SK-N-SH treated with all-trans-retinoic acid at 6 μM for 48 hours (cell line): ENCODE results near the gene SUMF2.

Source experiments
- BACH2 ChIP-seq: fragments of 250-450 bp; sonication (Bioruptor Pico); IDR thresholded peaks from 2 replicates; pipeline ENCODE4 v1.9.0; 2021; ENCODE audit warnings: mild to moderate bottlenecking, borderline replicate concordance
- CREB5 ChIP-seq: fragments of 250-450 bp; sonication (Bioruptor Pico); IDR thresholded peaks from 2 replicates; pipeline ENCODE4 v1.5.1; 2020; ENCODE audit warnings: low read depth, mild to moderate bottlenecking, moderate library complexity
- OSR1 ChIP-seq: fragments of 250-450 bp; sonication (Bioruptor Pico); IDR thresholded peaks from 2 replicates; pipeline ENCODE4 v1.8.0; 2022; ENCODE audit warnings: moderate library complexity, mild to moderate bottlenecking, inconsistent platforms
- PATZ1 ChIP-seq: fragments of 250-450 bp; sonication (Bioruptor Pico); IDR thresholded peaks from 2 replicates; pipeline ENCODE4 v1.8.0; 2020; ENCODE audit warnings: mild to moderate bottlenecking, moderate library complexity, borderline replicate concordance
- SNAI2 ChIP-seq: fragments of 250-450 bp; sonication (Bioruptor Pico); IDR thresholded peaks from 2 replicates; pipeline ENCODE4 v1.5.0; 2020; ENCODE audit warnings: mild to moderate bottlenecking, moderate library complexity
- ZC3H10 ChIP-seq: fragments of 250-450 bp; sonication (Bioruptor Pico); IDR thresholded peaks from 2 replicates; pipeline ENCODE4 v1.5.1; 2021; ENCODE audit warnings: mild to moderate bottlenecking, moderate library complexity
- ZNF565 ChIP-seq: fragments of 450-650 bp; formaldehyde crosslinking; conservative IDR thresholded peaks from 2 replicates; pipeline ENCODE4 v1.5.0; 2020; ENCODE audit warnings: low read depth, mild to moderate bottlenecking, moderate library complexity
- TF ChIP-seq, protein P1 (sequence below): fragments of 250-450 bp; sonication (Bioruptor Pico); IDR thresholded peaks from 2 replicates; pipeline ENCODE4 v1.8.0; 2021; ENCODE audit warnings: low read depth, mild to moderate bottlenecking, moderate library complexity, borderline replicate concordance

The SUMF2 gene

DNA sequence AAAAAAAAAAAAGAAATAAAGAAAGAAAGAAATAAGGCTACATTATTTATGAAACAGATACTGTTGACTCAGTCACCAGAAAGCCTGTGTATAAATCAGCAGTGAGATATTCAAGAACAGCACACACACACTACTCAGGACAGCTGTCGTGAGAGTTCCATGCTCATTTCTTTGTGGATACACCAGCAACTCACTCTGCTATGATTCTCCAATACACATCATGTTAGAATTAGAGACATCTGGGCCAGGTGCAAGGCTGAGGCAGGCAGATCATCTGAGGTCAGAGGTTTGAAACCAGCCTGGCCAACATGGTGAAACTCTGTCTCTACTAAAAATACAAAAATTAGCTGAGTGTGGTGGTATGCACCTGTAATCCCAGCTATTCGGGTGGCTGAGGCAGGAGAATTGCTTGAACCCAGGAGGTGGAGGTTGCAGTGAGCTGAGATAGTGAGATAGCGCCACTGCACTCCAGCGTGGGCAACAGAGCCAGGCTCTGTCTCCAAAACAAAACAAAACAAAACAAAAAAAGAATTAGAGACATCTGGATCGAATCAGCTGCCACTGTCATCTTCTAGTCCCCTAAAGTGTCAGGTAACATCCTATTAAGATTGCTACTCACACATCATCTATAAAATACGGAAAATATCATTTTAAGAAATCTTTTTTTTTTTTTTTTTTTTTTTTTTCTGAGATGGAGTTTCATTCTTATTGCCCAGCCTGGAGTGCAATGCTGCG is 63.3 kb downstream of the SUMF2 start (continued):
- TF ChIP-seq PATZ1 (CRISPR knock-in tag) (no peak), SNAI2 (no peak), OSR1 (CRISPR knock-in tag) (no peak), CREB5 (CRISPR knock-in tag) (no peak), BACH2 (no peak), ZC3H10 (CRISPR knock-in tag) (no peak), ZNF565 (CRISPR knock-in tag) (no peak)
- TF ChIP-seq, protein P1, sequence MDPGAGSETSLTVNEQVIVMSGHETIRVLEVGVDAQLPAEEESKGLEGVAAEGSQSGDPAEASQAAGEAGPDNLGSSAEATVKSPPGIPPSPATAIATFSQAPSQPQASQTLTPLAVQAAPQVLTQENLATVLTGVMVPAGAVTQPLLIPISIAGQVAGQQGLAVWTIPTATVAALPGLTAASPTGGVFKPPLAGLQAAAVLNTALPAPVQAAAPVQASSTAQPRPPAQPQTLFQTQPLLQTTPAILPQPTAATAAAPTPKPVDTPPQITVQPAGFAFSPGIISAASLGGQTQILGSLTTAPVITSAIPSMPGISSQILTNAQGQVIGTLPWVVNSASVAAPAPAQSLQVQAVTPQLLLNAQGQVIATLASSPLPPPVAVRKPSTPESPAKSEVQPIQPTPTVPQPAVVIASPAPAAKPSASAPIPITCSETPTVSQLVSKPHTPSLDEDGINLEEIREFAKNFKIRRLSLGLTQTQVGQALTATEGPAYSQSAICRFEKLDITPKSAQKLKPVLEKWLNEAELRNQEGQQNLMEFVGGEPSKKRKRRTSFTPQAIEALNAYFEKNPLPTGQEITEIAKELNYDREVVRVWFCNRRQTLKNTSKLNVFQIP (CRISPR knock-in tag) = no peak
